Astrocyte (in vitro differentiated cells and primary cell): ENCODE data around the gene DUS2. TPM values are rescaled to one million over a fixed set of nuclear protein-coding genes. Genes with fewer than 3 reads are reported as not detected.

Experiments used
- DNase-seq: peaks from one replicate; pipeline ENCODE4 v3.0.0-alpha.2; 2010; ENCODE audit warnings: low read depth
- FAIRE-seq: peaks from 2 replicates; lab custom pipeline; 2011; peaks lifted over from hg19 to GRCh38; lab: Jason Lieb, UNC
- H2AFZ ChIP-seq: 2 replicates; pipeline ENCODE4 v1.6.0; 2012; ENCODE audit warnings: low read depth, low read length, inconsistent platforms
- H3K27ac ChIP-seq: 2 replicates; pipeline ENCODE4 v1.5.1; 2011; ENCODE audit warnings: low read depth, low read length, inconsistent platforms
- H3K27me3 ChIP-seq: 2 replicates; pipeline ENCODE4 v1.6.0; 2011; ENCODE audit warnings: low read length, inconsistent platforms; ENCODE audit not compliant: insufficient read depth
- H3K36me3 ChIP-seq: 2 replicates; pipeline ENCODE4 v1.5.1; 2011; ENCODE audit warnings: low read length, inconsistent platforms; ENCODE audit not compliant: insufficient read depth
- H3K4me1 ChIP-seq: 2 replicates; pipeline ENCODE4 v1.5.1; 2011; ENCODE audit warnings: low read length, inconsistent platforms; ENCODE audit not compliant: insufficient read depth
- H3K4me2 ChIP-seq: 2 replicates; pipeline ENCODE4 v1.6.0; 2012; ENCODE audit warnings: low read length, inconsistent platforms
- H3K4me3 ChIP-seq: 2 replicates; pipeline ENCODE4 v1.5.1; 2011; ENCODE audit warnings: low read depth, mild to moderate bottlenecking, low read length, inconsistent platforms; ENCODE audit not compliant: insufficient read depth
- H3K79me2 ChIP-seq: 2 replicates; pipeline ENCODE4 v1.6.0; 2012; ENCODE audit warnings: mild to moderate bottlenecking, low read length, inconsistent platforms; ENCODE audit not compliant: insufficient read depth
- H3K9ac ChIP-seq: 2 replicates; pipeline ENCODE4 v1.6.0; 2012; ENCODE audit warnings: mild to moderate bottlenecking, low read length, inconsistent platforms
- H3K9me3 ChIP-seq: 2 replicates; pipeline ENCODE4 v1.5.1; 2012; ENCODE audit warnings: low read depth, mild to moderate bottlenecking, low read length, inconsistent platforms; ENCODE audit not compliant: insufficient read depth
- H4K20me1 ChIP-seq: 2 replicates; pipeline ENCODE4 v1.6.0; 2012; ENCODE audit warnings: low read length, inconsistent platforms; ENCODE audit not compliant: insufficient read depth
- H3K27ac Mint-ChIP-seq: one replicate; pipeline ENCODE4 v1.8.0; 2021; ENCODE audit warnings: mild to moderate bottlenecking, mixed read lengths; ENCODE audit not compliant: unreplicated experiment
- H3K27me3 Mint-ChIP-seq: one replicate; pipeline ENCODE4 v1.8.0; 2021; ENCODE audit warnings: low read depth, mixed read lengths; ENCODE audit not compliant: unreplicated experiment
- H3K36me3 Mint-ChIP-seq: one replicate; pipeline ENCODE4 v1.8.0; 2021; ENCODE audit warnings: low read depth, mixed read lengths; ENCODE audit not compliant: unreplicated experiment
- H3K4me1 Mint-ChIP-seq: one replicate; pipeline ENCODE4 v1.8.0; 2021; ENCODE audit warnings: low read depth, mixed read lengths; ENCODE audit not compliant: unreplicated experiment
- H3K4me3 Mint-ChIP-seq: one replicate; pipeline ENCODE4 v1.8.0; 2021; ENCODE audit warnings: mild to moderate bottlenecking, moderate library complexity, mixed read lengths; ENCODE audit not compliant: unreplicated experiment
- H3K9me3 Mint-ChIP-seq: one replicate; pipeline ENCODE4 v1.8.0; 2021; ENCODE audit warnings: mild to moderate bottlenecking, mixed read lengths; ENCODE audit not compliant: unreplicated experiment
- CTCF ChIP-seq: IDR thresholded peaks from 2 replicates; pipeline ENCODE4 v1.5.1; 2011; ENCODE audit warnings: low read depth, mild to moderate bottlenecking, inconsistent platforms, low read length, moderate library complexity; ENCODE audit not compliant: insufficient read depth
- EZH2 ChIP-seq: IDR thresholded peaks from 2 replicates; pipeline ENCODE4 v1.6.1; 2012; ENCODE audit warnings: mild to moderate bottlenecking, low read length, inconsistent platforms; ENCODE audit not compliant: insufficient read depth
- total RNA-seq: library from RNA; stranded (reverse); gene quantifications from 2 replicates; pipeline ENCODE4 v1.2.1, GENCODE V29; 2021

Gene DUS2
- total RNA-seq, 1 donor from 2014 or later = 14.9 TPM

- Histone ChIP-seq H3K4me3 (no peak overlapping the region), H3K79me2 (no peaks in the 10 kb centered on the region), H4K20me1 (peaks cover 11% of the 10 kb centered on the region), H3K4me1 (no peaks in the 10 kb centered on the region), H3K9ac (no peak overlapping the region), H3K27ac (no peak overlapping the region), H3K9me3 (no peaks in the 10 kb centered on the region), H3K36me3 (no peaks in the 10 kb centered on the region), H3K27me3 (no peaks in the 10 kb centered on the region), H3K4me2 (no peak overlapping the region), H2AFZ (no peak overlapping the region)
- DNase-seq = no peak
- TF ChIP-seq CTCF (no peak), EZH2 (no peak)
- Mint-ChIP-seq H3K27me3 (no peaks in the 10 kb centered on the region), H3K36me3 (peaks cover 2% of the 10 kb centered on the region), H3K4me1 (no peaks in the 10 kb centered on the region), H3K9me3 (no peaks in the 10 kb centered on the region), H3K27ac (no peak overlapping the region), H3K4me3 (no peak overlapping the region)
- no peak for FAIRE-seq
Measured at GRCh38 chr16:68037841-68038597, 14.9 kb downstream of the DUS2 start.

GRCh38 chr16:68040506-68041288 lies 17.6 kb downstream of the DUS2 start:
- Histone ChIP-seq H3K4me3 (no peak overlapping the region), H3K4me1 (no peaks in the 10 kb centered on the region), H2AFZ (peak overlapping the region; percentile 5), H3K27ac (no peak overlapping the region), H4K20me1 (peaks cover 11% of the 10 kb centered on the region), H3K27me3 (no peaks in the 10 kb centered on the region), H3K79me2 (no peaks in the 10 kb centered on the region), H3K9ac (no peak overlapping the region), H3K36me3 (no peaks in the 10 kb centered on the region), H3K4me2 (no peak overlapping the region), H3K9me3 (no peaks in the 10 kb centered on the region)
- no peak overlapping the region for H3K27ac Mint-ChIP-seq
- H3K4me3 Mint-ChIP-seq = no peak overlapping the region
- no peaks in the 10 kb centered on the region for H3K4me1 Mint-ChIP-seq
- FAIRE-seq = no peak
- H3K27me3 Mint-ChIP-seq = no peaks in the 10 kb centered on the region
- TF ChIP-seq CTCF = peak; percentile 73
- no peak for TF ChIP-seq EZH2
- no peaks in the 10 kb centered on the region for H3K9me3 Mint-ChIP-seq
- H3K36me3 Mint-ChIP-seq = peaks cover 1% of the 10 kb centered on the region
- peak; percentile 10 for DNase-seq
